Cerebellar cortex (tissue), 1 donor: Measurements from ENCODE around the gene TTLL11.

Source experiments
- DNase-seq: peaks from one replicate; pipeline ENCODE4 v3.0.0-alpha.2; 2015; ENCODE audit warnings: low spot score

The TTLL11 gene

DNA sequence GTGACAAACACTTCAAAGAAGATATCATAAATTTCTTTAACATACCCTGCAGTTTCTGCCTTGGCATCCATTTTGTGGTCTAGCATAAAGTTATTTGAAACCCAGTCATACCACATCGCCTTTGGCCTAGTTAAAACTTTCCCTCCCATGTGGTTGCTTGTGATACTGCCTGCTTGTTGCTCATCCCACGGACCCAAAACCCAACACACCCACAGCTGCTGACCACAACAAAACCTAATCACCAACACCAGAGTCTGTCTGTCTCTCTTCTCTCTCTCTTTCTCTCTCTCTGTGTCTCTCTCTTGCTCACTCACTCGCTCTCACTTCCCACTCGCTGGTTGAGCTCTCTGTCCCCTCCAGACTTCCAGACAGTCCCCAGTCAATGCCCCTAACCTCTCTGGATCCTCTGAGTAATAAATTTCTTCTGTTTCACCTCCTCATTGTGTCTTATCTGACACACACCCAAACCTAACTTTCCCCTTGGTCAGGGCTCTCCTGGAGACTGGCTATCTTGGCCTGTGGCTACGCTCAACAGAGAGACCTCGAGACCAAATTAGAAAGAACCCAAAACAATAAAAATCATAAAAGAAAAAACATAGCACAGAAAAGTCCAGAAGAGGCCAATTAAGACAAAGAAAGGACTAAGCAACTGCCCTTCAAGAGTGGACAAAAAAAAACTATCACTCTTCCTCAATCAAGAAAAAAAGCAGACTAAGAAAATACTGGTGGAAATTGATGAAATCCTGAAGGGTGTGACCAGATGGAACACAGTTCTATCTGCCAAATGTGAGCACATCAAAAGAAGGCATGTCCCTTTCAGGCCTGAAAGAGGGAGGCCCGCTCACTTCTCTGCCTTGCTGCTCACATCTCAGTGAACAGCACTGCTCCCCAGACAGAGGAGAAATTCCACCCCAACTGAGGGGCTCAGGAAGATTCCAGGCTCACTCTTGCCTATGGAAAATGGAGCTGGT, 41.5 kb downstream of the TTLL11 start:
- DNase-seq, result no peak

DNA sequence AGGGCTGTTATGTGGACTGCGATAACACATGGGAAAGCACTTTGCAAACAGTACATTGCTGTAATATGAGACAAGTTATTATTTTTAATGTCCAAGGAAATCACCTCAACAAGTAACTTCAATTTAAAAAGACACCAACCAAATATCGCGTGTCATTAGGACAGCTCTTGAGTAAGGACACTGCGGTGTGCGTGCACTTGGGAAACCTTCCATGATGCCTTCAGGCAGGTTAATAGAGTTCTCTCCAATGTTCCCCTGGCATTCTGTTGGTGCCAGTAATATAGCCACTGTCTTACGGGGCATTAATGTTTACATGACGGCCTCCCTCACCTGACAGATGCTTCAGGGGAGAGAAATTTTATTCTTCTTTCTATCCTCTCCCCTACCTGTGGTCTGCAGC, 42.9 kb downstream of the TTLL11 start:
- no peak for DNase-seq

DNA sequence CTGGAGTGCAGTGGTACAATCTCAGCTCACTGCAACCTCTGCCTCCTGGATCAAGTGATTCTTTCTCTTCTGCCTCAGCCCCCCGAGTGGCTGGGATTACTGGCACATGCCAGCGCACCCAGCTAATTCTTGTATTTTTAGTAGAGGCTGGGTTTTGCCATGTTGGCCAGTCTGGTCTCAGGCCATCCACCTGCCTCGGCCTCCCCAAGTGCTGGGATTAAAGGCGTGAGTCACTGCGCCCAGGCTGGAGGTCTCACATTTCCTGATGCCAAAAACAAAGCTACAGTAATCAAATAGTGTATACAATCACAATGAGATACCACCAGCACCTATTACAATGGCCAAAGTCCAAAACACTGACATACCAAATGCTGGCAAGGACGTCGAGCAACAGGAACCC, 51.1 kb downstream of the TTLL11 start:
- no peak for DNase-seq

DNA sequence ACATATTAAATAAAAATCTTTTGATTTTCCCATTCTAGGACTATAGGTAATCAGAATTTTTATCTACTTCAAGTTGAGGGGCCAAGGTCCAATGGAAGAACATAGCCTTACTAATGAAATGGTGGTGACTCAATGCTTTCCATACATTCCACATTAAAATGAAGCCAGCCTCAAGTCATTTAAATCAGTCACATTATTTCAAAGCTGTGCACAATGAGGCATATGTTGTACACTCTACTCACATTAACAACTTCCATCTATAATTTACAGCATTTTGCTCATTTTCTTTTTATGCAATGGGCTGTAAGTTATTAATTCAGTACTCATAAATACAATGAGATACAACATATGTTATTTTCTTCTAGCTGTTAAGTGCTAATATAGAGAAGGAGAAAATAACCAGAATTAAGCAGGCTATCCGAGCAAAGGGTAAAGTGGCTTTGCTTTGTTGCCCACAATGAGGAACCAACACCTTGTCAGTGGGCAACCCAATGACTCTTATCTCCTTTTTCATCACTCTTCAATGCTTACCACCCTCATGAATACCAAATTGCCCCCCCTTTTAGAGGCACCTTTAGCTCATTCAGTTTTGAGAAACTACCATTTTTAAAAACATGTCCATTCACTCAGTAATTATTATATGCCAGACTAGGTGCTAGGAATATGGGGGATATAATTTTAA, 52.4 kb downstream of the TTLL11 start:
- no peak for DNase-seq

DNA sequence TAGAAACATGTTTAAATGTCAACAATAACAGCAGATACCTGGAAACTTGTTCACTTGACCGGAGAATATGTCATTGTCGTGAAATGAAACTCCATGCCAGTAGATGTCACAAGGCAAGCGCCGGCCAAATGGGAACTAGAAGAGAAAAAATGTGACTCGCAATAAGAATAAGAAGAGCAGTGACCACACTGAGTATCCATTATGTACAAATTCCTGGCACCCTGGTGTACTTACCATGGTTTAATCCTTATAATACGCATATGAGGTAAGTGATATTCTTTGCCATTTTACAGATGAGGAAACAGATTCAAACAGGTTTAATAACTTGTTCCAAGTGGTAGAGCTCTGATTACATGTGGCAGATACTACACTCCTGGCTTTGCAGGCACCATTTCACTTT, 53.9 kb downstream of the TTLL11 start:
- DNase-seq, result peak; percentile 32

DNA sequence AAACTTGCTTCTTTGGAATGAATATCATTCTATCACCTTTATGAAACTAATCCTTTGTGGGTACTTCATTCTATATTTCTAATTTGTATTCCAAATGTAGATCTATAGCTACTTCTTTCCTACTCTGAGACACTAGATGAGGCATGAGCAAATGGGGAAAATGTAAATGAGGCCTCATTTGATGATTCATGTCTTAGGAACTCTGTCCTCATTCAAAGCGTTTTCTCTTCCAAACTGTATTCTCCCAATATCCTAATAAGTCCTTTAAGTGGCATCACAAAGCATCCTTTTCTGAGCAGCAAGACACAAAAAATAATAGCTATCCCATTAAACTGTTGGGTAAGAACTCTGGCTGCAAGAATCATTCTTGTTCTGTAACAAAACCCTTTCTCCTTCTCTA, 56.1 kb downstream of the TTLL11 start:
- no peak for DNase-seq

DNA sequence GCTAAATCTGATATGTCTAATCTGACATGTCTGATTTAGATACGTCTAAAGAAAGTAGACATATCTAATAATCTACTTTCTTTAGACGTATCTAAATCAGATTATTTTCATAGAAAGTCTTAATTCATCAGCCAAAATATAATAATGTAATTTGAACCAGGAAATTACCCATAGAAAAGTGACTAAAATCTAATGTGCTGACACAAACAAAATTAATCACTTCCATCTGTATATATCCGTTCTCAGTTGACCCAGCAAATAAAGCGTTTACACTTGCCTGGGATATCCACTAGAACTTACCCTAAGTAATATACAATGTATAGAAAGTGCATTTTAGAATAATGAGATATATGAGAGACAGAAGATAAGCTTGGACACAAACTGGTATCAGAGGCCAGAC, 56.7 kb downstream of the TTLL11 start:
- no peak for DNase-seq

DNA sequence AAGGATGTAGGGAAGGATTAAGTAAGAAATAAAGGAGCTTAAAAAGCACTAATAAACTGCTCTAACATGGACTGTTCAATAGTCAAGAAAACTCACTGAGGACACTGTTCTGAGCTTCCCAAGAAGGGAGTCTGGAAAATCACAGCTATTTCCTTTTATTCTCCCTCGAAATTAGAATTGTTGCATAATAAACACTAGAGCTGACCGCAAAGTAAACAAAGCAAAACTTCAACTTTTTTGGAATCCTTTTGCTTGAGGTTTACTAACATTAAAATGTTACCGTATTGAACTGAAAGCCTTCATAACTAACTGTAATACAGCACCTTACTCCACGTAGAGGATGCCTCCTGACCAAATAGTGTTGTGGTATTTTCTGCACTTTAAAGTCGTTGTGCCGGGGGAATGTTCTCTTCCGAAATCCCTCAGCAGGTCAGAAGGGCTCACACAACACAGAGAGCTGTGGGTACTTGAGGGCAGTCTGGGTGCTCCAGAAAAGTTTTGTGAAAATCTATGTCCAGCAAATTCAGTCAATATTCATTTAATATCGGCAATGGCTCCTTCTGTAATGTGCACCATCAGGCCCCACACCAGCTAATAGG, 59.2 kb downstream of the TTLL11 start:
- DNase-seq, result no peak

DNA sequence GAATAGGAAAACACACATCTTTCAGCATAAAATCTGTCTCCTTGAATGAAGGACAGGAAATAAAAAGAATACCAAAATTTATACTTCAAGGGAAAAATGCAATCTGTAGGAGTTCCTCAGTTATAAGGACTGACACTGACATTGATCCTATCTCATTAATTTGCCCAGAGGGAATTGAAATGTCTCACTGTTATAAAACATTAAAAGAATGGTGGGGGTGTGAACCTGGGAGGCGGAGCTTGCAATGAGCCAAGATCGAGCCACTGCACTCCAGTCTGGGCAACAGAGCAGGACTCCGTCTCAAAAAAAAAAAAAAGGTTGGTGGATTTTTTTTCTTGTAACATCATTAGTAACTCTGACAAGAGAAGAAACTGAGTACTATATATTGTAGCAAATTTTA, 60.8 kb downstream of the TTLL11 start:
- DNase-seq, result no peak

DNA sequence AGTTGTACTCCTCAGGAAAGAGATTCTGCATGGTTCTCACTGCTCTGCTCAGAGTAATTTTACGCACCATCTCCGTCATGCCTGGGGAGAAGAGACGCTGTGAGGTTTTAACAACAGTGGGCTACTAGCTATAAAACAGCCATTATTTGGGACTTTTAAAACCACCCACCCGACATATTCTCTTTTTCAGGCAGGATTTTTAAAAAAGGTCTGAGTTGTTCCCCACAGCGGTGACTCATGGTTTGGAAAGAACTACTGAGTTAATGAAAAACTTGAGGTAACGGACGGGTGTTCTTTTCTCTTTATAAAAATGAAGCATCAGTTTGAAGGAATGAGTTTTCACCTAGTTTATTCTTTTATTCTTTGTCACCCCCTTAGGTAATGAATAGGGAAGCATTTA, 61.3 kb downstream of the TTLL11 start:
- no peak for DNase-seq

DNA sequence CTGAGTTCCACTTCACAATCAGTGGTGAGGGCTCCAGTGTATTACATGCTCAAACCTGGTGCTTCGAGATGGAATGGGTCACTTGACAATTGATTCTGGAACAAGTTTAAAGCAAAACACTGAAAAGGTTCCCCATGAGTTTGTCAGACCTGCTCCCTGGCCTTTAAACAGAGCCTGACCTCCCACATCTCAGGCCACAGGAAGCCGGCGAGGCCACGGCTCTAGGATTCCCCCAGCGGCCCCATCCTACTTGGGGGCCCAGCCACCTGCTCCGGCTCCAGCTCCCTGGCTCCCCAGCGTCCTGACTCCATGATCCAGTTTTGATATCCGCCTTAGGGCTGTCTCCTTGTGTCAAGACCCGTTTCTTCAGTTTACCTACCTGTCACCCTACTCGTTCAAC, 62.0 kb downstream of the TTLL11 start:
- no peak for DNase-seq

DNA sequence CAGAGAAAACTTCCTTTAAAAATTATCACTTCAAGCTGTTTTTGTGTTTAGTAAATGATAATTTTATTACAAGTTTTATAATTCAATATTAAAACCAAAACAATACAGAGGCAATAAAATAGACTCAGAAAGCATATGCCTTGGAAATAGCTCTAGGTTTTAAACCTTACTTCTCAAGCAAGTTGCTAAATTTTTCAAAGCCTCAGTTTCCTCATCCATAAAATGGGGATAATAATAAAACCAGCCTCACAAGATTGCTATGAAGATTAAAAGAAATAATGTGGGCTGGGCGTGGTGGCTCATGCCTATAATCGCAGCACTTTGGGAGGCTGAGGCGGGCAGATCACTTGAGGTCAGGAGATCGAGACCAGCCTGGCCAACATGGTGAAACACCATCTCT, 62.8 kb downstream of the TTLL11 start:
- DNase-seq, result no peak

DNA sequence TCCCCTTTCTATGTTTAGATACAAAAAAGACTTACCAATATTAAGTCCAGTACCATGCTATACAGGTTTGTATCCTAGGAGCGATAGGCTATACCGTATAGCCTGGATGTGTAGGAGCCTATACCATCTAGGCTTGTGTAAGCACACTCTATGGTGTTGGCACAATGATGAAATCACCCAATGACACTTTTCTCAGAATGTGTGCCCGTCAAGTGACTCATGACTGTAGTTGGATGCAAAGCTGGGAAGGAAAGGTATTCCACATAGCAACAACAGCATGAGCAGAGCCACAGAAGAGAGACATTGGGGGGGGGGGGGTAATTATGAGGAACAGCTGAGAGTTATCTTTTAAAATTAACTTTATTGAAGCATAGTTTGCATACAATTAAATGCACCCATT, 63.2 kb downstream of the TTLL11 start:
- no peak for DNase-seq

DNA sequence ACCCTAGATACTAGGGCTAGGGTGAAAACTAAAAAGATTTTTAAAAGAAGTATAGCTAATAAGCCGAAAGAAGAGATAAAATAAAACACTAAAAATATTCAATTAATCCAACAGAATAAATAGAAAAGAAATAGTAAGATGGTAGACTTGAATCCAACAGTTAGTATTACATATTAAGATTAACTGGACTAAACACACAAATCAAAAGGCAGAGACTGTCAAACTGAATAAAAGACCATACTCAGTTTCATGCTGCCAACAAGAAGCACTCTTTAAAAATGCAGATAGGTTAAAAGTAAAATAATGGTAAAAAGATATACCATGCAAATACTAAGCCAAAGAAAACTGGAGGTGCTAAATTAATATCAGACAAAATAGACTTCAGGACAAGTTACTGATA, 65.0 kb downstream of the TTLL11 start:
- DNase-seq, result no peak

DNA sequence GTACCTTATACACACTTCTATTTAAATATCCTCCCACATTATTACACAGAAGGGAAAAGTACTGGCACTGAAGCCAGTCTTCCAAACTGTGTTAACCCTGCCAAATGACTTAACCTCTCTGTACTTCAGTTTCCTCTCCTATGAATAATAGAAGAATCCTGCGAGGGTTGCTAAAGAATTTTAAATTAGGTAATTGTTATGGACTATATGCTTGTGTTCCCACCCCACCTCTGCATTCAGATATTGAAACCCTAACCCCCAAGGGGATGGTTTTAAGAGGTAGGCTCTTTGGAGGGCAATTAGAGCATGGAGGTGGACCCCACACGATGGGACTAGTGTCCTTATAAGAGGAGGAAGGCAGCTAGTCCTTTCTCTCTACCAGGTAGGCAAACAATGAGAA, 72.7 kb downstream of the TTLL11 start:
- DNase-seq, result no peak

DNA sequence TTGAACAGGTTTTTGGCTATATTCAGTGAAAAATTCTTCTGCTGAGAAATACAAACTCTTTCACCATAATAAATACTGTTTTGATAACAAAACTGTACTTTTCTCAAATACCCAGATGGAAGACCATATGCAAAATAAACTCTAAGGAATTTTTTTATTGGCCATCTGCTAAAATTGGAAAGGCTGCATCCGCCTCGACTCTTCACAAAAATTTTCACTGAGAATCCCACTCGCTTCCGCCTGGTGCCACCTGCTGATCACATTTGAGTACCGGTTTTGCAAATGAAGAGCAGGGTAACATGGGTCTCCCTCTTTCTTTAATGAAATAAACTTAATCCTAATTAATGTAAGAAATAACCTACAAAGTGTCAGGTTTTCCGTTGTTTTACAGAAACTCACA, 76.4 kb downstream of the TTLL11 start:
- DNase-seq, result peak; percentile 75

DNA sequence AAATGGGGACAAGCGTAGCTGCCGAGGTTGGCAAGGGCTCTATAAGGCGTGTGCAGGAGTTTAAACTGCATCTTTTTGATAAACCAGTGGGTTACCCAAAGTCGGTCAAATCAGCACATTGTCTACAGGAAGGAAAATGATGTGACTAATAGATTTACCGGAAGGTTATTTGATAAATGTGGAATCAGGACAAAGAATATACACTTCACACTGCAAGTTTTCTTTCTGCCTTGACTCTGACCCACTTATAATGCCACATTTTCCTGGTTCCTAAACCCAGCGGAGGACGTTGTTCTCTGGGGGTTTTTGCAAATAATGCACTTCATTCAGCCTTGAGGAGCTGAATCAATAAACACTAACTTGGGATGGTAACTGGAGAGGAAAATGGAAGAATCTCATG, 76.8 kb downstream of the TTLL11 start:
- no peak for DNase-seq

DNA sequence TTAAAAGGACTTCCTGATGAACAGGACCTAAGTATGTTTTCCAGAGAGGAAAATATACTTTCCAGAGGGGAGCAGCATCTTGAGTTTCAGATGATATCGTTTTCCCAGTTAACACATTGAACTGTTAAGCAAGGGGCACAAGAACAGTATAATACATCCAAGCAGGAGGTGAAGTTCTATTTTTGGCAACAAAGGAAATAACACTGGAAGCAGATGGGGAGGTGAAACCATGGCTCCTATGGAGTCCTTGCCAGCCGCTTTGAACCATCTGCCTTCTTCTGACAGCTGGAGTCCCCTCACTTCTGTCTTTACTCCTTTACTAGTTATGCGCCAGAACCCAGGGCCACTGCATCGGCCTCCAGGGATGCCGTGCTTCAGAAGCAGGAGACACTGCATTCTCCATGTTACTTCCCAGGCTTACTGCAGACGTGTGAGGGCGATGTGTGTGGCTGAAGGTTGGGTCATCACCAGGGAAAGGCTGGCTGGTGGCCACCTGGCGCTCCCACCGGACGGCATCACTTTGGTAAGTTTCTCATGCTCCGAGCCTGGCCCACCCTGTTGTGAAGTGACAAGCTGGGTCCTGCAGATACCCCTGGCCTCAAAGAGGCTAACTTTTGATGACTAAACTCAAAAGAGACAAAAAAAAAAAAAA, 77.8 kb downstream of the TTLL11 start:
- DNase-seq, result peak; percentile 64

DNA sequence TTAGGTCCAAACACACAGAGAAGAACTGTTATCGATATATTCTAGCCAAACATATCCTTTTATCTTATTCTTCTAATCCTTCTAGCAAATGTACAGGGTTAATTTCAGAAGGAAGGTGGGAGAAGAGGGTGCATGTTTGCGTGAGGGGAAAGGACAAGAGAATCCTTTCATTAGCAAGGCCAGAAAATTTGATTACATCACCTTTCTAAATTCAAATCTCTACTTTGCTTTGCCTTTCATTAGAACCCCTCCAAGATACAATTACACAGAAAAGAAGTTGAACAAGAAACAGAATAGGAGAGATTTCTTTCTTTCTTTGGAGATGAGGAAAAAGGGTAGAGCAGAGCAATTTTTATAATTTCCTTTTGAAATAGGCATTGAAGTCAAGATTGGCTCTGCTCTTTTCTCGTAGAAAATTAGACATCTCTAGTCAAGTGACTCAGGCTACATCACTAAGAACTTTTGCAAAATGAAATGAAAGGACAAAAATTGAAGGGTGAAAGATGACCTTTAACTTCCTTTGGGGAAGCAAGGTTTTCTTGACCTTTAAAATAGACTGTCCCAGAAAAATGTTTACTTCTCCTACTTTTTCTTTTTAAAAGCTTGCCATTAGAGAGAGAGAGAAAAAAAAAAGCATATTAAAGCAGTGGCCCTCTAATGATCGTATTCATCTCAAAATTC, 81.2 kb downstream of the TTLL11 start:
- DNase-seq, result no peak

DNA sequence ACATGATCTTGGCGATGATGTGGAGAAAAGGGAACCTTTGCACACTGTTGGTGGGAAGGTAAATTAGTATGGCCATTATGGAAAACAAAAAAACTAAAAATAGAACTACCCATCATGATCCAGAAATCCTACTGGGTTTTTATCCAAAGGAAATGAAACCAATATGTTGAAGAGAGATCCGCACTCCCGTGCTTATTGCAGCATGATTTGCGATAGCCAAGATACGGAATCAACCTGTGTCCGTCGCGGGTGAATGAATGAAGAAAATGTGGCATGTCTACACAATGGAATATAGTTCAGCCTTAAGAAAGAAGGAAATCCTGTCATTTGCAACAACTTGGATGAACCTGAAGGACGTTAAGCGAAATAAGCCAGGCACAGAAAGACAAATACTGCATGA, 84.5 kb downstream of the TTLL11 start:
- peak; percentile 58 for DNase-seq

DNA sequence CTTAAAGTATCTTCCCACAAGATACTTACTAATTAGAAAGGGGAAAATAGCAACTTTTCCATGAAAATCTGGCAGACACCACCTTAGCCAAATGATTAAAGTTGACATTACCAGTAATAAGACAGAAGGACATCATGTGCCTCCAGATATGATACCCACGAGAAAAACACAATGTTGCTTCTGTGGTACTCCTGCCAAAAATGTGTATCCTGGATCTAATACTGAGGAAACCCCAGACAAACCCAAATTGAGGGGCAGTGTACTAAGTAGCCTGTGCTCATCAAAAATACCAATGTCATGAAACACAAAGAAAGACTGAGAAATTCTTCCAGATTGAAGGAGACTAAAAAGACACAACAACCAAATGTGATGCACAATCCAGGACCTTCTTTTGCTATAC, 85.3 kb downstream of the TTLL11 start:
- DNase-seq, result no peak

DNA sequence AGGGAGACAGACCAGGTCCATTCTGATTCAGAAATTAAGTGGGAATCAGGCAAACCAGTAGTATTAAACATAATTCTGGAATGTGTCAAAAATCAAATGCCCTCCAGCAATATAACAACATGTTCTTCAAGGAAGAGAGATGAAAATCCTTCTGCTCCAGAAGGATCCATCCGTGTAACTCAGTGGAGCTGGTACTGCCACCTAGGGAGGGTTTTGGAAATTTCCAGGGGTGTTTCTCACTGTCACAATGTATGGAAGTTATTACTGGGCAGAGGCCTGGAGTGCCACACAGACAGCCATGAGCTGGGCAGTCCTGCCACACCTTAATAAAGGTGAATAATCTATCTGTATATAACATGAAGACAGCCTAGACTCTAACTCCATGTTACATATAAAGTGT, 87.5 kb downstream of the TTLL11 start:
- DNase-seq, result peak; percentile 63
